ENCODE measurements around the gene PPP6R2. TPM values are rescaled to one million over a fixed set of nuclear protein-coding genes. Genes with fewer than 3 reads are reported as not detected.

The PPP6R2 gene
- total and polyA plus RNA-seq, 9 of the 15 experiments (the other 6 are each of a cell fraction or from before 2014, with no cell fraction given): 0.32 to 39.8 (median 21.4) TPM

DNA sequence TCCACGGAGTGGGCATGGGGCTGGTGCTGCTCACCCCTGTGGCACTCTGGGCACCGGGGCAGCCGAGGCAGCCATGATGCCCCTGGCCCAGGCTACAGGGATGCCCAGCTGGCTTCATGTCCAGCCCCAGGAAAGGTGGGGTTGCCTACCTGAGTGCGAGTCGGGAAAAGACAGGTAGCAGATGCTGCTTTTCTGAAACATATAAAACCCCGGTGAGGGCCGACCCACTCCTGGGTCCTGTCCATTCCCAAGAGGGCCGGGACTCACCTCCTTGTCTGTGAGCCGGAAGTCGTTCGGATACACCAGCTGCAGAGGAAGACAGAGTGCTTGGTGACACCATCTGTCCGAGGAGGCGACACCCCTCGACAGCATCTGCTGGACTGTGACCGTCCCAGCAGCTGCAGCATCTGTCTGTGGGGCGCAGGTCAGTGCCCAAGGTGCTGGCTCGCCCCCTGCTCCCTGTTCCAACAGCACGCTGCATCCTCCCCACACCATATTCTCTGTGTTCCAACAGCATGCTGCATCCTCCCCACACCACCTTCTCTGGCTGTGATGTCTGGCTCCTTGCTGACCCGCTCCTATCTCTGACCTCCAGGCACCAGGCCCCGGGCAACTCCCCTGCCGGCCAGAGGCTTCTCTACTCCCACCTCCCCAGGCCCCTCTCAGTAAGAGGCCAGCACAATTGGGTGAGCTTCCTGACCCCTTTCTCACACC lies 24.3 kb upstream of the PPP6R2 start (continued):
- TF ChIP-seq, protein P1, sequence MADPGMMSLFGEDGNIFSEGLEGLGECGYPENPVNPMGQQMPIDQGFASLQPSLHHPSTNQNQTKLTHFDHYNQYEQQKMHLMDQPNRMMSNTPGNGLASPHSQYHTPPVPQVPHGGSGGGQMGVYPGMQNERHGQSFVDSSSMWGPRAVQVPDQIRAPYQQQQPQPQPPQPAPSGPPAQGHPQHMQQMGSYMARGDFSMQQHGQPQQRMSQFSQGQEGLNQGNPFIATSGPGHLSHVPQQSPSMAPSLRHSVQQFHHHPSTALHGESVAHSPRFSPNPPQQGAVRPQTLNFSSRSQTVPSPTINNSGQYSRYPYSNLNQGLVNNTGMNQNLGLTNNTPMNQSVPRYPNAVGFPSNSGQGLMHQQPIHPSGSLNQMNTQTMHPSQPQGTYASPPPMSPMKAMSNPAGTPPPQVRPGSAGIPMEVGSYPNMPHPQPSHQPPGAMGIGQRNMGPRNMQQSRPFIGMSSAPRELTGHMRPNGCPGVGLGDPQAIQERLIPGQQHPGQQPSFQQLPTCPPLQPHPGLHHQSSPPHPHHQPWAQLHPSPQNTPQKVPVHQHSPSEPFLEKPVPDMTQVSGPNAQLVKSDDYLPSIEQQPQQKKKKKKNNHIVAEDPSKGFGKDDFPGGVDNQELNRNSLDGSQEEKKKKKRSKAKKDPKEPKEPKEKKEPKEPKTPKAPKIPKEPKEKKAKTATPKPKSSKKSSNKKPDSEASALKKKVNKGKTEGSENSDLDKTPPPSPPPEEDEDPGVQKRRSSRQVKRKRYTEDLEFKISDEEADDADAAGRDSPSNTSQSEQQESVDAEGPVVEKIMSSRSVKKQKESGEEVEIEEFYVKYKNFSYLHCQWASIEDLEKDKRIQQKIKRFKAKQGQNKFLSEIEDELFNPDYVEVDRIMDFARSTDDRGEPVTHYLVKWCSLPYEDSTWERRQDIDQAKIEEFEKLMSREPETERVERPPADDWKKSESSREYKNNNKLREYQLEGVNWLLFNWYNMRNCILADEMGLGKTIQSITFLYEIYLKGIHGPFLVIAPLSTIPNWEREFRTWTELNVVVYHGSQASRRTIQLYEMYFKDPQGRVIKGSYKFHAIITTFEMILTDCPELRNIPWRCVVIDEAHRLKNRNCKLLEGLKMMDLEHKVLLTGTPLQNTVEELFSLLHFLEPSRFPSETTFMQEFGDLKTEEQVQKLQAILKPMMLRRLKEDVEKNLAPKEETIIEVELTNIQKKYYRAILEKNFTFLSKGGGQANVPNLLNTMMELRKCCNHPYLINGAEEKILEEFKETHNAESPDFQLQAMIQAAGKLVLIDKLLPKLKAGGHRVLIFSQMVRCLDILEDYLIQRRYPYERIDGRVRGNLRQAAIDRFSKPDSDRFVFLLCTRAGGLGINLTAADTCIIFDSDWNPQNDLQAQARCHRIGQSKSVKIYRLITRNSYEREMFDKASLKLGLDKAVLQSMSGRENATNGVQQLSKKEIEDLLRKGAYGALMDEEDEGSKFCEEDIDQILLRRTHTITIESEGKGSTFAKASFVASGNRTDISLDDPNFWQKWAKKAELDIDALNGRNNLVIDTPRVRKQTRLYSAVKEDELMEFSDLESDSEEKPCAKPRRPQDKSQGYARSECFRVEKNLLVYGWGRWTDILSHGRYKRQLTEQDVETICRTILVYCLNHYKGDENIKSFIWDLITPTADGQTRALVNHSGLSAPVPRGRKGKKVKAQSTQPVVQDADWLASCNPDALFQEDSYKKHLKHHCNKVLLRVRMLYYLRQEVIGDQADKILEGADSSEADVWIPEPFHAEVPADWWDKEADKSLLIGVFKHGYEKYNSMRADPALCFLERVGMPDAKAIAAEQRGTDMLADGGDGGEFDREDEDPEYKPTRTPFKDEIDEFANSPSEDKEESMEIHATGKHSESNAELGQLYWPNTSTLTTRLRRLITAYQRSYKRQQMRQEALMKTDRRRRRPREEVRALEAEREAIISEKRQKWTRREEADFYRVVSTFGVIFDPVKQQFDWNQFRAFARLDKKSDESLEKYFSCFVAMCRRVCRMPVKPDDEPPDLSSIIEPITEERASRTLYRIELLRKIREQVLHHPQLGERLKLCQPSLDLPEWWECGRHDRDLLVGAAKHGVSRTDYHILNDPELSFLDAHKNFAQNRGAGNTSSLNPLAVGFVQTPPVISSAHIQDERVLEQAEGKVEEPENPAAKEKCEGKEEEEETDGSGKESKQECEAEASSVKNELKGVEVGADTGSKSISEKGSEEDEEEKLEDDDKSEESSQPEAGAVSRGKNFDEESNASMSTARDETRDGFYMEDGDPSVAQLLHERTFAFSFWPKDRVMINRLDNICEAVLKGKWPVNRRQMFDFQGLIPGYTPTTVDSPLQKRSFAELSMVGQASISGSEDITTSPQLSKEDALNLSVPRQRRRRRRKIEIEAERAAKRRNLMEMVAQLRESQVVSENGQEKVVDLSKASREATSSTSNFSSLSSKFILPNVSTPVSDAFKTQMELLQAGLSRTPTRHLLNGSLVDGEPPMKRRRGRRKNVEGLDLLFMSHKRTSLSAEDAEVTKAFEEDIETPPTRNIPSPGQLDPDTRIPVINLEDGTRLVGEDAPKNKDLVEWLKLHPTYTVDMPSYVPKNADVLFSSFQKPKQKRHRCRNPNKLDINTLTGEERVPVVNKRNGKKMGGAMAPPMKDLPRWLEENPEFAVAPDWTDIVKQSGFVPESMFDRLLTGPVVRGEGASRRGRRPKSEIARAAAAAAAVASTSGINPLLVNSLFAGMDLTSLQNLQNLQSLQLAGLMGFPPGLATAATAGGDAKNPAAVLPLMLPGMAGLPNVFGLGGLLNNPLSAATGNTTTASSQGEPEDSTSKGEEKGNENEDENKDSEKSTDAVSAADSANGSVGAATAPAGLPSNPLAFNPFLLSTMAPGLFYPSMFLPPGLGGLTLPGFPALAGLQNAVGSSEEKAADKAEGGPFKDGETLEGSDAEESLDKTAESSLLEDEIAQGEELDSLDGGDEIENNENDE (IDR thresholded peaks at IDR 0.05; ENCODE audit: low read depth, low read length): no peak
- TF ChIP-seq ZNF717 (CRISPR knock-in tag; IDR thresholded peaks at IDR 0.05) (no peak), ZNF507 (tag; conservative IDR thresholded peaks at IDR 0.05) (no peak), MTA3 (IDR thresholded peaks at IDR 0.05; ENCODE audit: borderline replicate concordance) (no peak), HDAC1 (IDR thresholded peaks at IDR 0.05) (peak in 1 of 2 experiments; percentile 73; a peak in 2 of 4 replicates)
- TF ChIP-seq, protein P2, sequence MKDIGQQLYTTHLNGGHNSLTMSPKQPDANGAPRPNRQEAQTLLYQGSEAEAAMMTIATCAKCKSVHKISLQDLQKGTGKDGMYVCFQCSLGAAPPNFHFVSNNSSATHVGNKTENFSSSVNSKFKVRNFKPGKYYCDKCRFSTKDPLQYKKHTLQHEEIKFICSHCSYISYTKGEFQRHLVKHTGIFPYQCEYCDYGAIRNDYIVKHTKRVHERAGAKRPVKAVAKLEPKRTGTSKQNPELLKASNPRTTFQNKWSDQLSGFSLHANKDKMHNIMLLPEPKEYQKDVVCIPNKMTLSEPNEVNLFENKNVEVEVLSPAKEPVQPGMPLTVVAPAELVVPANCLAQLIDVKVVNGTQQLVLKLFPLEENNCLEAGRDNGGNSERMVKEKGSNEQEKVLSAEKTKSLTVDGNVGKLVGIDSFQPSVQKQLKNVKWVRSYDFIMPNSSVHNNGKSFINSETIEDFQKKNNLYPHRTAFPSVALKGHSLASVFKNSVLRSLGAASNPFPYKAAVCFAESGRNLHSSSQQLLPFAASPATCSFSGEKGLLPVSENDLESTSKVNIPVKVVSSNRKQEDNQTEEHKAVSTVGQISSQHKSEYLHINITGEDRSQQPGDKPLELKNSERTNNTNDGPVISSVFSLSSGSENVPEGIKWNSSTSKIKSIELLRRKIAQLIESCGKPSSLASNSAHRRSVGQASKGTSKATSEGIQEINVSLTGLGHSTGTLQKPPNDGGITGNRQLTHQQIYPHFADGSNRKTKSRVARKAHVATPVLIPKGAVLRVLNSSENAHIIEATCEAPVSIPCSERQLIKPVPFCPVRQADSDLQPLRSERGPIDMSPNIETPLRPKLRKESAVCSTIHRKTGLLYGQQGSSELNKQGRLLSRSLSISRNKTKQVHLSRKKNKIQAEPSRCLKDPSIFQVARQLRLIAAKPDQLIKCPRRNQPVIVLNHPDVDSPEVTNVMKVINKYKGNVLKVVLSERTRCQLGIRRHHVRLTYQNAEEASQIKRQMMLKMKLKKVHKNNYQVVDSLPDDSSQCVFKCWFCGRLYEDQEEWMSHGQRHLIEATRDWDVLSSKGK (CRISPR knock-in tag; IDR thresholded peaks at IDR 0.05): no peak
- TF ChIP-seq, protein P3, sequence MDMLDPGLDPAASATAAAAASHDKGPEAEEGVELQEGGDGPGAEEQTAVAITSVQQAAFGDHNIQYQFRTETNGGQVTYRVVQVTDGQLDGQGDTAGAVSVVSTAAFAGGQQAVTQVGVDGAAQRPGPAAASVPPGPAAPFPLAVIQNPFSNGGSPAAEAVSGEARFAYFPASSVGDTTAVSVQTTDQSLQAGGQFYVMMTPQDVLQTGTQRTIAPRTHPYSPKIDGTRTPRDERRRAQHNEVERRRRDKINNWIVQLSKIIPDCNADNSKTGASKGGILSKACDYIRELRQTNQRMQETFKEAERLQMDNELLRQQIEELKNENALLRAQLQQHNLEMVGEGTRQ (CRISPR knock-in tag; IDR thresholded peaks at IDR 0.05): no peak
- TF ChIP-seq, protein P4, sequence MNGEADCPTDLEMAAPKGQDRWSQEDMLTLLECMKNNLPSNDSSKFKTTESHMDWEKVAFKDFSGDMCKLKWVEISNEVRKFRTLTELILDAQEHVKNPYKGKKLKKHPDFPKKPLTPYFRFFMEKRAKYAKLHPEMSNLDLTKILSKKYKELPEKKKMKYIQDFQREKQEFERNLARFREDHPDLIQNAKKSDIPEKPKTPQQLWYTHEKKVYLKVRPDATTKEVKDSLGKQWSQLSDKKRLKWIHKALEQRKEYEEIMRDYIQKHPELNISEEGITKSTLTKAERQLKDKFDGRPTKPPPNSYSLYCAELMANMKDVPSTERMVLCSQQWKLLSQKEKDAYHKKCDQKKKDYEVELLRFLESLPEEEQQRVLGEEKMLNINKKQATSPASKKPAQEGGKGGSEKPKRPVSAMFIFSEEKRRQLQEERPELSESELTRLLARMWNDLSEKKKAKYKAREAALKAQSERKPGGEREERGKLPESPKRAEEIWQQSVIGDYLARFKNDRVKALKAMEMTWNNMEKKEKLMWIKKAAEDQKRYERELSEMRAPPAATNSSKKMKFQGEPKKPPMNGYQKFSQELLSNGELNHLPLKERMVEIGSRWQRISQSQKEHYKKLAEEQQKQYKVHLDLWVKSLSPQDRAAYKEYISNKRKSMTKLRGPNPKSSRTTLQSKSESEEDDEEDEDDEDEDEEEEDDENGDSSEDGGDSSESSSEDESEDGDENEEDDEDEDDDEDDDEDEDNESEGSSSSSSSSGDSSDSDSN (IDR thresholded peaks at IDR 0.05; ENCODE audit: borderline replicate concordance in 1 of 2, low read depth in 2 of 2, low read length in 2 of 2): 0 out of 4 replicates have a peak, but pooled peaks of 1 of the 2 experiments have one; percentile 46
